AG04449 (cell line): Measurements from ENCODE around the gene NR6A1.

Experiments used
- CTCF ChIA-PET: fragments of 350-600 bp; formaldehyde crosslinking; extraction: SDS; loops from one replicate; lab custom pipeline; 2021; ENCODE audit warnings: antibody characterized with exemption; lab: Yijun Ruan, JAX
- POLR2A ChIA-PET: fragments of 400-600, 350-600 bp; formaldehyde crosslinking; extraction: SDS; loops from one replicate; lab custom pipeline; 2020; ENCODE audit warnings: antibody characterized with exemption, inconsistent platforms; lab: Yijun Ruan, JAX
- DNase-seq: peaks from one replicate; pipeline ENCODE4 v3.0.0-alpha.2; 2010; ENCODE audit warnings: low read depth, low spot score
- H3K4me3 ChIP-seq: 2 replicates; pipeline ENCODE4 v1.5.1; 2011; ENCODE audit warnings: low read depth, mild to moderate bottlenecking, control low read depth, low read length
- CTCF ChIP-seq: IDR thresholded peaks from one replicate; pipeline ENCODE4 v1.5.1; 2011; ENCODE audit warnings: mild to moderate bottlenecking, moderate library complexity, low read length, control low read depth, inconsistent platforms; ENCODE audit not compliant: insufficient read depth; ENCODE audit errors: missing control alignments

NR6A1 gene

DNA sequence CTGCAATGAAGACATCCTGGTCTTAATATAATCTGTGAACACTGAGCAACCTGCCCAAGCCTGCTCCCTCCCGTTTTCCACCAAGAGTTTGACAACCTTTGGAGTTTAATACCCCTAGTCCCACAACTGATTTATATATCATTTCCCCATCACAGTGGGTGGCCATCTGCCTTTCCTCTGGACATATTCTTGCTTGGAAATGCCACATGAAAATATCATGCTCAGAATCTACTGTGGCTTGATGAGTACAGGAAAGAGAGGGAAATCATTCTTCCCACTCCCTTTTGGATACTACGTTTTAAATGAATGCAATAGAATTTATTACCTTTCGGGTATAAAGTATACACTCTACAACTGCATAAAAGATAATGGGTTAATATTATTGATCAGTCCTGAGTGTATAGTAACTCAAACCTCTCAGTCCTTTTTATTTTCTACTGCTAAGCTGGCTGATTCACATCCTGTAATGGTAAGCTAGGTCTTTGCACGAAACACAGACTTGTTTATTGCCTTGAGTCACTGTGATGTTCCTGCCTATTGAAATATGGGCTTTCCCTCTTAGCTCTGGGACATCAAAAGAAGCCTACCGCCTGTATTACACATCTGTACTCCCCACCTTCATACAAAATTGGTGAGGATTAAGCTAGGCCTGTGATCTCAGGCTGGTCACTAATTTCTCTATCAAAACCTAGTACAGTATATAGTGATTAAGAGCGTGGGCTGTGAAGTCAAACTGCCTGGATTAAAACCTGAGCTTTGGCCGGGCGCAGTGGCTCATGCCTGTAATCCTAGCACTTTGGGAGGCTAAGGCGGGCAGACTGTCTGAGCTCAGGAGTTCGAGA lies 196.4 kb downstream of the NR6A1 start:
- CTCF ChIA-PET: interaction anchor here (0.6 to 4.2 kb wide), 14 partner anchors 8 to 165 kb away, joined by 3 to 23 read pairs (median 4); no protein-coding TSS in a partner anchor
- H3K4me3 ChIP-seq: no peak overlapping the region
- POLR2A ChIA-PET: interaction anchor here (0.6 kb wide), 1 partner anchor 1277 kb away, joined by 3 read pairs; no protein-coding TSS in a partner anchor
- TF ChIP-seq CTCF: no peak
- peak; percentile 45 for DNase-seq

- TF ChIP-seq CTCF: no peak
Observed at GRCh38 chr9:124570942-124571666, 200.0 kb downstream of the NR6A1 start.

GRCh38 chr9:124569942-124570341 lies 201.2 kb downstream of the NR6A1 start:
- DNase-seq: no peak
- ChIA-PET CTCF (interaction anchor here (1.1 to 1.5 kb wide), 2 partner anchors 12 to 47 kb away, joined by 3 to 4 read pairs; no protein-coding TSS in a partner anchor), POLR2A (no interaction called here)
- TF ChIP-seq CTCF: no peak
- no peak overlapping the region for H3K4me3 ChIP-seq

More at GRCh38 chr9:124570942-124571666, 200.0 kb downstream of the NR6A1 start:
- ChIA-PET CTCF (interaction anchor here (1.0 to 2.5 kb wide), 4 partner anchors 9 to 151 kb away, joined by 3 to 9 read pairs (median 4); no protein-coding TSS in a partner anchor), POLR2A (no interaction called here)
- DNase-seq: no peak
- no peak overlapping the region for H3K4me3 ChIP-seq

GRCh38 chr9:124567362-124567761 lies 203.7 kb downstream of the NR6A1 start:
- TF ChIP-seq CTCF: no peak

GRCh38 chr9:124562328-124562727 lies 208.8 kb downstream of the NR6A1 start:
- POLR2A ChIA-PET: no interaction called here
- TF ChIP-seq CTCF: no peak

More at GRCh38 chr9:124567362-124567761, 203.7 kb downstream of the NR6A1 start:
- ChIA-PET CTCF (interaction anchor here (0.8 to 2.0 kb wide), 6 partner anchors 9 to 146 kb away, joined by 3 to 11 read pairs (median 4); no protein-coding TSS in a partner anchor), POLR2A (no interaction called here)
- no peak overlapping the region for H3K4me3 ChIP-seq
- no peak for DNase-seq

More at GRCh38 chr9:124562328-124562727, 208.8 kb downstream of the NR6A1 start:
- H3K4me3 ChIP-seq: no peak overlapping the region
- CTCF ChIA-PET: interaction anchor here (2.9 kb wide), 2 partner anchors 10 to 11 kb away, joined by 9 to 11 read pairs; no protein-coding TSS in a partner anchor
- DNase-seq: no peak
